HG03135 (cell line): ENCODE measurements around the gene QPCT.
A peak's percentile ranks its signal among the peaks of the same experiment; 100 is the strongest.
"Not testable (repeated sequence)": the region's sequence is repeated elsewhere in the genome, so short reads cannot be mapped to it uniquely, and the experiment has no call there.

Experiments used
- ATAC-seq: cut with Tn5 transposase; IDR thresholded peaks from one replicate; pipeline ENCODE4 v1.9.1; 2021; ENCODE audit warnings: mild to moderate bottlenecking, moderate library complexity; ENCODE audit not compliant: unreplicated experiment

Gene QPCT

DNA sequence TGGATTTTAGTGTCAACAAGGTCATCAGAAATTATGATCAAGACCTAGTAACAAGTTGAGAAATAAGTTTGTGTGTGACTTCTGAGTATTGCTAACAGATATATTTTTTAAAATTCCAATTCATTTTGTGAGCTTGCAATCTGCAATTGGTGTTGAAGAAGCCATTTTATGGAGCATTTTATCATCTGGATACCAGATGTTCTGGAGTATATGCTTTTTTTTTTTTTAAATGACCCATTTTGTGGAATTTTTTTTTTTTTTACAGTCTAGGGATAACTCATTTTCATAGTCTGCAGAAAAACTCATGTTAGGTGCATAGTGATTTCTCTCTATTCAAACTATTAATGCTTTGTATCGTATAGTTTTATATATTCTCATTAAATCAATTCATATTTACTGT lies 12.6 kb downstream of the QPCT start:
- no peak for ATAC-seq

DNA sequence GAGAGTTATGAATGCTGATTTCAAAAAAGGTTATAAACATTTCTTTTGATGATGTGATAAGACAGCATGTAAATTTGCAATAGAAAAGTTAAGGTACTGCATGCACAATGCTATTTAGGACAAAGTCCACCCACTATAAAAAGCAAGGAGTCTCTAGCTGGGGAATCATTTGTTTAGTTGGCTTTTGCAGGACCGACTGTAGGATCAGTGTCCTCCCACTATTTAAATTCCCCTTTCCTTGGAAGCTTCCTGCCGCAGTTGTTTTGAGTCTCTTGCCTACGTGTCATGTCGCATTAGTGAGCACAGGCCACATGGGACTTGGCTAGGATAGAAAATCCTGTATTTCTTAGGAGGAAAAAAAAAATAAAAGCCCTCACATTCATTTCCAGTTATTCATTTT lies 13.1 kb downstream of the QPCT start:
- no peak for ATAC-seq

DNA sequence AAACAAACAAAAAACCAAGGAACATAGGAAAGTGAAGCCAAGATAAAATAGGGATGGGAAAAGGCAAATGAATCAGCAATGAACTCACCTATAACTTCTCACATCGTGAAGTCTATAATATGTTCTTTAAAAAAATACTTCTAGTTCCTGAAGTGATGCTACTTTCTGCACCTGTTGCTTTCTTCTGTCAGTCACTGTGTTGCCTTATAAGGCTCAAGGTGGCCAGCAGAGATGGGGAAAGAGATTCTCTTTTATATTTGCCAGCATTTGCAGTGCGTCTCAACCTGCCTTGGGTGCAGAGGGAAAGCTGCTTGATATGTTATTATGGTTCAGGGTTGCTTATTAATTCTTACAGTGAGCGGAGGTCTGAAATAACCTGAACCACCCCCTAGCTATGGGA lies 14.0 kb downstream of the QPCT start:
- ATAC-seq: no peak

DNA sequence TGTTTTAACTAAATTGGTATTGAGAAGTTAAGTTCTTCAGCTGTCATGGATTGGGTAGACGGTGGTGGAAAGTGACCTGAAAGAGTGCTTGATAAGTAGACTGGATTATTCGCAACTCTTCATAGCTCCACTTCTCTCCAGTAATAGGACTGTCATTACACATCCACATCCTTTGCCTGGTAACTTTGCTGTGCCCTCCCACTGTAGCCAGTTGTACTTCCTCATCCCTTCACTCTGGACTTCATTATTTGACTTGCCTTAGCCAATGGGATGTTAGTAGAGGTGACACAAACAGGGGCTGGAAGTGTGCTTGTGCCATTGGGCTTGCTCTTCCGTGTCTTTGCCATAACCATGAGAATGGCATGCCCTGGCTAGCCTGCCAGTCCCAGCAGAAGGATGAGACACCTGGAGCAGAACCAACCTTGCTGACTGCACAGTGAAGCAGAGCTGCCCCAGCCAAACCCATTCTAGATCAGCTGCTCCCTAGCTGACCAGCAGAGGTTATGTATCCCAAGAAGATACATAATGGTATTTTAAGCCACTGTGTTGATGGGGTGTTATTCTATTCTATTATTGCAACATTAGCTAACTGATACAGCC lies 16.9 kb downstream of the QPCT start:
- ATAC-seq: no peak

- no peak for ATAC-seq
These were observed 17.7 kb downstream of the QPCT start for GRCh38 chr2:37361994-37362698.

DNA sequence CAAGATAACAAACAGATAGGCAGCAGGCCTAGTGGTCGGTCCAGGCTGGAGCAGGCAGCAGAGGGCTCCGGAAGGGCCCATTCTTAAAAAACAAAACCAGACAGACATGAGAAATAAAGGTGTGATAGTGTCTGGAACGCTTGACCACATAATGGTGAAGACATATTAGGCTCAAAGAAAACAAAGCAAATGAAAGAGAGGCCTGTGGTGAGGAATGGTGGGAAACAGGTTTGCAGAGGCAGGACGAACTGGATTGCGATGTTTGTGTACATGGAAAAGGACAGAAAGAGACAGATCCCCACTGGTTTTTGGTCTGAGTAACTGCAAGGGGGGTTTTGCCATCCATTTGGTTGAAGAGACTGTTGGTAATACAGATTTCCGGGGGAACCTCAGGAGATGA lies 19.9 kb downstream of the QPCT start:
- no peak for ATAC-seq

DNA sequence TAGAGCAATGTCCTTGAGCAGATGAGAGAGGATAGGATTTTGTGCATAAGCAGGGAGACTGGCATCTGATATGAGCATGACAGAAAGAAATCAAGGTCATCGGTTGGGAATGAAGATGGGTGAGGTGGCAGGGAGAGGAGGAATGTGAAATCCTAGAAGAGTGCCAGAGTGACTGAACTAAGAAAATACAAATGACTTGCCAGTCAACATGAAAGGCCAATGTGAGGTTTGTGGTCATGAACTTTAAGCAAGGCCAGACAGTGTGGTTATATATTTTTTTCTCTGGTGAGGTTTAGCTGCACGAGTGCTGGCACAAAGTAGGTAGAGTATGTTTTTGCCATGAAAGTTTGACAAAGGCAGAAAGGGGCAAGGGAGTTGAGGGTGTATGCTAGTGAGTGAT lies 21.2 kb downstream of the QPCT start:
- ATAC-seq: no peak

- ATAC-seq: no peak
These were observed 22.3 kb downstream of the QPCT start for GRCh38 chr2:37366773-37367172.

DNA sequence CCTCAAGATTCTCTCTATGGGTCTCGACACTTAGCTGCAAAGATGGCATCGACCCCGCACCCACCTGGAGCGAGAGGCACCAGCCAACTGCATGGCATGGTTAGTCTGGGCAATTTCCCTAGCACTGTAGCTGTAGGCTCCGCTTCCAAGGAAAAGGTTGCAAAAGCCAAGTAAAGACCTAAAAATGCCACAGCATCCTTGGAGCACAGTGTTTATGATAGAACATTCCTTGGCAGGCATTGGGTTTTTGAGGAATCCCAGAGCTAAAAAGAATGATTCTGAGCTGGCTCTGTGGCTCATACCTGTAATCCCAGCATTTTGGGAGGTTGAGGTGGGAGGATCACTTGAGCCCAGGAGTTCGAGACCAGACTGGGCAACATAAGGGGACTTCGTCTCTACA lies 22.9 kb downstream of the QPCT start:
- ATAC-seq: no peak

- no peak for ATAC-seq
These were observed 23.6 kb downstream of the QPCT start for GRCh38 chr2:37367984-37368383.

DNA sequence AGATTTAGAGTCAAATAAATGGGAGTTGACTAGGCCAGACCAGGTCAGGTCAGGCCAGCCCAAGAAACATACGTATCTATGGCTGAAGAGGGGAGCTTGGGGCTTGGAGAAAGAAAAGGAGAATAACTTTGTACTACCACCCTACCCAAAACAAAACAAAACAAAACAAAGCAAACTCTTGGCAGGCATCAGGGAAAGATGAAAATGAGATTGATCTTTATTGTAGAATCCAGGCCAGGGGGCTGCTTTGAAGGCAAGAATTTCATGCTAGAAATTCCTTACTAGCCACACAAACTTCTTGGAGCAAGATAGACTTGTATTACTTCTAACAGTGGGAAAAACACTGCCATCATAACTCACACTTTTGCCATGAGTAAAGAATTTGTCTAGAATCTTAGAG lies 26.2 kb downstream of the QPCT start:
- no peak for ATAC-seq

- no peak for ATAC-seq
These were observed 27.6 kb downstream of the QPCT start for GRCh38 chr2:37372000-37372399.

DNA sequence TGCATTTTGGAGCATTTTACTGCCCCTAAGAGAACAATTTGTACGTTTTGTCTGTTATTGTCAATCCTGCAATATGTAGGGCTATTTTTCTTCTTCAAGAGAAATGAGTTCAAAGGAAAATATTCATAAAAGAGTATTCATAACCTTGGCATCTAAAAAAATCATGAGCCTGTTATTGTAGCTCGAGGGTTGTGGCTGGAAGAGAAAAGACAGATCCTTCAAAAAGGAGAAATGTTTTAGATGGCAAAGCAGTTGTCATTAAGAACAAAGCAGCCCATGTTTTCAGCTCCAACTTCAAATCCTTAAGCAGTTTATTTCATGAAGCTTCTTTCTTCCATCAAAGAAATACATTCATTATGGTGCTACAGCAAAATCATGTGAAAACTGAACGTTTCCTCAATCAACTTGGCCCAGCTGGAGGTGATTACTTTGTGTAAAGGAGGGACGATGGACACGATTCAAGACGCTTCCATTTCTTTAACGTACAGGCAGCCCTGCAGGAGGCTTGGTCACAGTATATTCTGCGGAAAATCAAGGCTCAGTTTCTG lies 31.4 kb downstream of the QPCT start:
- ATAC-seq: peak; percentile 15

- peak; percentile 84 for ATAC-seq
These were observed 32.2 kb downstream of the QPCT start for GRCh38 chr2:37376421-37377186.

DNA sequence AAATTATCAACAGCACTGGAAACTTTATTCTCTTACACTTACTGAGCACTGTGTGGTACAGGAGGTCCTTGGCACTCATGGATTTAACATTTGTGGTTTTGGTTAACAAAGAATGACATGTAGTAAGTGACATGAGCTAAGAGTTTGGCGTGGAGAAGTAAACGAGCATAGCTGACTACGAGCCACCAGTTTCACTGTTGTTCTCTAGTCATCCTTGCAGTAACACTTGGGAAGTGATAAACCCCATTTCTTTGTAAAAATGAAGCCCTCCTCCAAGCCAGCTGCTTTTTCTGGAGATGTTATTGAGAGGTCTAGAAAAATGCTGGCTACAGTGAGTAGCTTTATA lies 32.7 kb downstream of the QPCT start:
- peak; percentile 37 for ATAC-seq

GRCh38 chr2:37378411-37378810 lies 34.0 kb downstream of the QPCT start:
- no peak for ATAC-seq

DNA sequence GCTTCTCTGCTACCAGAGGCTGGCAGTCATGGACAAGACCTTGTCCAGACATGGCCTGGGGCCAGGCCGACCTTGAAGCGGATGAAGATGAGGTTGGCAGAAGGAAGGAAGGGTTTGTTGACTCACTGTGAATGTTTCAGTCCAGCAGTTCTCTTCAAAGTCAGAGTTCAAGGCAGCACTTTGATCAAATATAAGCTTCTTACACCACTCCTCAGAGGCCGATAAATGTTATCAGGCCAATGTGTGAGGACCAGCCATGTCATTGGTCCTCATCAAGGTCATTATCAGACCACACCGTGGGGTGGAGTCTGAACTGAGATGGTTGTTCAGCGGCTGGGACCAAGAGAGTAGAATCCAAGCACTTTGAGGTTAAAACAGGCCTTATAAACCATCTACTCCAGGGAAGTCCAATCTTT lies 35.5 kb downstream of the QPCT start:
- ATAC-seq: no peak

GRCh38 chr2:37380787-37381186 lies 36.4 kb downstream of the QPCT start:
- ATAC-seq: not testable (repeated sequence)

GRCh38 chr2:37384261-37384660 lies 39.8 kb downstream of the QPCT start:
- not testable (repeated sequence) for ATAC-seq

- no peak for ATAC-seq
These were observed 42.9 kb downstream of the QPCT start for GRCh38 chr2:37387148-37387835.

GRCh38 chr2:37388074-37388473 lies 43.6 kb downstream of the QPCT start:
- ATAC-seq: no peak
